SK-N-SH (cell line): ENCODE measurements around the gene PSMB10. TPM values are rescaled to one million over a fixed set of nuclear protein-coding genes. Genes with fewer than 3 reads are reported as not detected.
A peak's percentile ranks its signal among the peaks of the same experiment; 100 is the strongest.
"Not testable (repeated sequence)": the region's sequence is repeated elsewhere in the genome, so short reads cannot be mapped to it uniquely, and the experiment has no call there.

Experiments
- CTCF ChIA-PET: fragments of 300-600, 350-600 bp; formaldehyde crosslinking; extraction: SDS; loops from one replicate; lab custom pipeline; 2021; lab: Yijun Ruan, JAX
- POLR2A ChIA-PET: fragments of 350-600 bp; sonication (Branson Sonifier 250); formaldehyde crosslinking; extraction: SDS; loops from one replicate; lab custom pipeline; 2020; ENCODE audit warnings: antibody characterized with exemption, inconsistent platforms; lab: Yijun Ruan, JAX
- DNase-seq: peaks from one replicate; pipeline ENCODE4 v3.0.0; 2012
- H2AFZ ChIP-seq: fragments of 200-600 bp; sonication (generic); 2 replicates; pipeline ENCODE4 v1.8.1; 2016; ENCODE audit warnings: antibody characterized with exemption, mild to moderate bottlenecking, low read depth
- H3F3A ChIP-seq: fragments of 200-600 bp; sonication (generic); replicated peaks from 2 replicates; pipeline ENCODE3; 2016; ENCODE audit warnings: antibody characterized with exemption, mild to moderate bottlenecking; ENCODE audit not compliant: insufficient read depth
- H3K27ac ChIP-seq, 2 experiments: fragments of 200-500 bp in 1 of 2; fragments of 200-600 bp in 1 of 2; sonication (Bioruptor generic) in 1 of 2; sonication (generic), shearing (Covaris generic) in 1 of 2; 2 replicates each; pipeline versions ENCODE4 v1.5.1 to v1.6.1; 2014 to 2016; ENCODE audit warnings: low read depth in 2 of 2, inconsistent platforms in 1 of 2, low read length in 1 of 2, mild to moderate bottlenecking in 1 of 2, mixed read lengths in 1 of 2
- H3K27me3 ChIP-seq: fragments of 200-600 bp; sonication (generic), shearing (Covaris generic); 2 replicates; pipeline ENCODE4 v1.6.1; 2016; ENCODE audit warnings: mixed run types; ENCODE audit not compliant: insufficient read depth
- H3K36me3 ChIP-seq, 2 experiments: fragments of 200-500 bp in 1 of 2; fragments of 200-600 bp in 1 of 2; sonication (Bioruptor generic) in 1 of 2; sonication (generic) in 1 of 2; replicated peaks in 1 of 2; 2 replicates each; pipeline versions ENCODE3 to v1.5.1; 2014 to 2016; ENCODE audit warnings: low read length in 1 of 2, mild to moderate bottlenecking in 1 of 2; ENCODE audit not compliant: insufficient read depth in 2 of 2, control insufficient read depth in 1 of 2
- H3K4me1 ChIP-seq, 2 experiments: fragments of 200-500 bp in 1 of 2; fragments of 200-600 bp in 1 of 2; sonication (Bioruptor generic) in 1 of 2; sonication (generic), shearing (Covaris generic) in 1 of 2; 2 replicates each; pipeline versions ENCODE4 v1.5.1 to v1.6.1; 2014 to 2016; ENCODE audit warnings: low read depth in 1 of 2, low read length in 1 of 2, mixed run types in 1 of 2; ENCODE audit not compliant: insufficient read depth in 2 of 2, control insufficient read depth in 1 of 2
- H3K4me2 ChIP-seq: fragments of 200-600 bp; sonication (generic), shearing (Covaris generic); 2 replicates; pipeline ENCODE4 v1.6.1; 2017; ENCODE audit warnings: mixed run types
- H3K4me3 ChIP-seq, 2 experiments: fragments of 200-500 bp in 1 of 2; fragments of 200-600 bp in 1 of 2; sonication (Bioruptor generic) in 1 of 2; sonication (generic), shearing (Covaris generic) in 1 of 2; 2 replicates each; pipeline versions ENCODE4 v1.5.1 to v1.8.1; 2014 to 2016; ENCODE audit warnings: low read depth in 2 of 2, inconsistent platforms in 1 of 2, low read length in 1 of 2, mild to moderate bottlenecking in 1 of 2, mixed read lengths in 1 of 2, moderate library complexity in 1 of 2
- H3K79me2 ChIP-seq: fragments of 200-600 bp; sonication (generic); 2 replicates; pipeline ENCODE4 v1.8.1; 2017; ENCODE audit warnings: mild to moderate bottlenecking; ENCODE audit not compliant: insufficient read depth
- H3K9ac ChIP-seq: fragments of 200-600 bp; sonication (generic); 2 replicates; pipeline ENCODE4 v1.6.1; 2017; ENCODE audit warnings: mixed run types
- H3K9me2 ChIP-seq: fragments of 200-600 bp; sonication (generic); 2 replicates; pipeline ENCODE4 v1.6.1; 2017; ENCODE audit warnings: mixed run types
- H3K9me3 ChIP-seq: fragments of 200-600 bp; sonication (generic); 2 replicates; pipeline ENCODE4 v1.6.1; 2017; ENCODE audit warnings: mixed run types, mild to moderate bottlenecking, moderate library complexity
- H4K20me1 ChIP-seq: fragments of 200-600 bp; sonication (generic); 2 replicates; pipeline ENCODE4 v1.6.1; 2017; ENCODE audit warnings: mild to moderate bottlenecking, mixed run types; ENCODE audit not compliant: insufficient read depth
- FOXM1 ChIP-seq: IDR thresholded peaks from 2 replicates; pipeline ENCODE4 v1.4.0; 2012; ENCODE audit warnings: low read depth, mild to moderate bottlenecking
- POLR2AphosphoS5 ChIP-seq: IDR thresholded peaks from 2 replicates; pipeline ENCODE4 v1.6.1; 2012; ENCODE audit warnings: low read depth, low read length
- SIN3A ChIP-seq: IDR thresholded peaks from 2 replicates; pipeline ENCODE4 v1.6.1; 2012; ENCODE audit warnings: low read depth, mild to moderate bottlenecking, low read length, moderate library complexity, borderline replicate concordance
- USF1 ChIP-seq: IDR thresholded peaks from 2 replicates; pipeline ENCODE4 v1.4.0; 2012; ENCODE audit warnings: low read depth, borderline replicate concordance
- ZBTB33 ChIP-seq: IDR thresholded peaks from 2 replicates; pipeline ENCODE4 v1.4.0; 2012; ENCODE audit warnings: low read depth, borderline replicate concordance
- WGBS: methylation state at CpG from one replicate; pipeline ENCODE4 v1.1.6; 2017; ENCODE audit warnings: low lambda C conversion rate; 5-methylcytosine and 5-hydroxymethylcytosine counted together
- polyA plus RNA-seq, 3 experiments: library from polyadenylated mRNA; depleted of rRNA; stranded (reverse); fragments of >200 nt; gene quantifications; 2 replicates each; pipeline ENCODE4 v1.2.3, GENCODE V29; 2012

Gene PSMB10
- polyA plus RNA-seq, 1 of the 3 experiments (the other 2 are of a cell fraction): 57.8 TPM

GRCh38 chr16:67939507-67940445, 3.1 kb upstream of the PSMB10 start:
- WGBS: 93% methylated on average over 24 of the region's 33 CpGs
- no peak overlapping the region; a peak in 1 of 4 replicates for H3K27ac ChIP-seq
- no peaks in the 10 kb centered on the region for H3K27me3 ChIP-seq
- H3K36me3 ChIP-seq: peaks cover 12 to 26% of the 10 kb centered on the region in 2 experiments
- DNase-seq: no peak
- H3F3A ChIP-seq: peaks cover 27% of the 10 kb centered on the region
- peaks cover 13% of the 10 kb centered on the region; the same call in 1 of the 2 replicates for H4K20me1 ChIP-seq
- no peak overlapping the region for H3K4me3 ChIP-seq
- H2AFZ ChIP-seq: no peak overlapping the region
- no peaks in the 10 kb centered on the region for H3K9me3 ChIP-seq
- no peak overlapping the region for H3K9ac ChIP-seq
- no peak for TF ChIP-seq FOXM1
- no peak for TF ChIP-seq SIN3A
- TF ChIP-seq ZBTB33: no peak
- TF ChIP-seq USF1: peak; percentile 55; the same call in 1 of the 2 replicates
- TF ChIP-seq POLR2AphosphoS5: 0 out of 2 replicates have a peak, but pooled peaks have one; percentile 4
- H3K9me2 ChIP-seq: no peaks in the 10 kb centered on the region
- peaks cover 5 to 34% of the 10 kb centered on the region in 2 experiments; a peak in 2 of 4 replicates for H3K4me1 ChIP-seq
- H3K4me2 ChIP-seq: no peak overlapping the region
- ChIA-PET POLR2A (interaction anchor here (0.6 to 1.4 kb wide), 4 partner anchors 10 to 27 kb away, joined by 3 to 6 read pairs (median 4); no protein-coding TSS in a partner anchor), CTCF (interaction anchor here (0.9 to 28.1 kb wide), 6 partner anchors 8 to 289 kb away, joined by 3 to 564 read pairs (median 25); partner anchors contain the start of genes CTRL, EDC4, NRN1L and PSKH1)
- peaks cover 28% of the 10 kb centered on the region for H3K79me2 ChIP-seq

- Histone ChIP-seq H3K4me1 (peaks cover 11 to 38% of the 10 kb centered on the region in 2 experiments; a peak in 2 of 4 replicates), H3K36me3 (peaks cover 10 to 11% of the 10 kb centered on the region in 2 experiments), H3F3A (peaks cover 27% of the 10 kb centered on the region), H3K79me2 (peaks cover 28% of the 10 kb centered on the region), H3K4me2 (peak overlapping the region; percentile 99), H4K20me1 (peaks cover 11% of the 10 kb centered on the region; the same call in 1 of the 2 replicates)
- WGBS: 95% methylated on average over 5 of the region's 5 CpGs
- H3K9me2 ChIP-seq, H3K9me3 ChIP-seq, H3K4me3 ChIP-seq, H2AFZ ChIP-seq, H3K9ac ChIP-seq, H3K27ac ChIP-seq, DNase-seq, H3K27me3 ChIP-seq, POLR2A ChIA-PET: not testable (repeated sequence)
- CTCF ChIA-PET: interaction anchor here (1.1 to 28.1 kb wide), 3 partner anchors 54 to 417 kb away, joined by 4 to 564 read pairs (median 5); partner anchors contain the start of genes EDC4, NRN1L and PSKH1
Measured at GRCh38 chr16:67937713-67938112, 1.1 kb upstream of the PSMB10 start.
